T-helper 2 cell treated with Interferon-gamma antibody and Interleukin-4, amounts not matched to agents 5 μg/mL and 100 μg/mL, for 36 hours (primary cell): ENCODE measurements around the gene DSP.

Source experiments
- DNase-seq: peaks from one replicate; pipeline ENCODE4 v3.0.0; 2021; ENCODE audit warnings: low spot score
- H3K27ac Mint-ChIP-seq: one replicate; pipeline ENCODE4 v1.8.0; 2021; ENCODE audit warnings: mild to moderate bottlenecking, mixed read lengths
- H3K27me3 Mint-ChIP-seq: one replicate; pipeline ENCODE4 v1.8.0; 2021; ENCODE audit warnings: low read depth, mixed read lengths
- H3K36me3 Mint-ChIP-seq: one replicate; pipeline ENCODE4 v1.8.0; 2021; ENCODE audit warnings: low read depth, mixed read lengths
- H3K4me1 Mint-ChIP-seq: one replicate; pipeline ENCODE4 v1.8.0; 2021; ENCODE audit warnings: low read depth, mixed read lengths
- H3K4me3 Mint-ChIP-seq: one replicate; pipeline ENCODE4 v1.8.0; 2022; ENCODE audit warnings: mild to moderate bottlenecking, moderate library complexity, mixed read lengths
- H3K9me3 Mint-ChIP-seq: one replicate; pipeline ENCODE4 v1.8.0; 2021; ENCODE audit warnings: mixed read lengths

Gene DSP

GRCh38 chr6:7544597-7544996 is 3.1 kb downstream of the DSP start:
- Mint-ChIP-seq H3K4me3 (no peak overlapping the region), H3K27me3 (peaks cover 75% of the 10 kb centered on the region), H3K4me1 (peaks cover 7% of the 10 kb centered on the region), H3K36me3 (no peaks in the 10 kb centered on the region), H3K9me3 (no peaks in the 10 kb centered on the region), H3K27ac (no peak overlapping the region)
- DNase-seq = no peak

GRCh38 chr6:7545316-7546019 is 4.0 kb downstream of the DSP start:
- Mint-ChIP-seq H3K4me3 (no peak overlapping the region), H3K9me3 (no peaks in the 10 kb centered on the region)

GRCh38 chr6:7546020-7546369 is 4.5 kb downstream of the DSP start:
- Mint-ChIP-seq H3K36me3 (no peaks in the 10 kb centered on the region), H3K27ac (no peak overlapping the region), H3K4me3 (no peak overlapping the region), H3K9me3 (no peaks in the 10 kb centered on the region), H3K4me1 (peaks cover 1% of the 10 kb centered on the region), H3K27me3 (peaks cover 62% of the 10 kb centered on the region)
- no peak for DNase-seq

More at GRCh38 chr6:7545316-7546019, 4.0 kb downstream of the DSP start:
- Mint-ChIP-seq H3K27ac (no peak overlapping the region), H3K36me3 (no peaks in the 10 kb centered on the region), H3K27me3 (peaks cover 67% of the 10 kb centered on the region), H3K4me1 (peaks cover 7% of the 10 kb centered on the region)
- DNase-seq = no peak

GRCh38 chr6:7546383-7546782 is 4.9 kb downstream of the DSP start:
- peaks cover 60% of the 10 kb centered on the region for H3K27me3 Mint-ChIP-seq
- H3K27ac Mint-ChIP-seq = no peak overlapping the region
- no peaks in the 10 kb centered on the region for H3K36me3 Mint-ChIP-seq
- H3K9me3 Mint-ChIP-seq = no peaks in the 10 kb centered on the region
- no peak overlapping the region for H3K4me3 Mint-ChIP-seq
- no peaks in the 10 kb centered on the region for H3K4me1 Mint-ChIP-seq
- DNase-seq = no peak

GRCh38 chr6:7546896-7547295 is 5.4 kb downstream of the DSP start:
- Mint-ChIP-seq H3K9me3 (no peaks in the 10 kb centered on the region), H3K27ac (no peak overlapping the region), H3K4me3 (no peak overlapping the region), H3K4me1 (no peaks in the 10 kb centered on the region), H3K36me3 (no peaks in the 10 kb centered on the region), H3K27me3 (peaks cover 62% of the 10 kb centered on the region)
- no peak for DNase-seq

DNA sequence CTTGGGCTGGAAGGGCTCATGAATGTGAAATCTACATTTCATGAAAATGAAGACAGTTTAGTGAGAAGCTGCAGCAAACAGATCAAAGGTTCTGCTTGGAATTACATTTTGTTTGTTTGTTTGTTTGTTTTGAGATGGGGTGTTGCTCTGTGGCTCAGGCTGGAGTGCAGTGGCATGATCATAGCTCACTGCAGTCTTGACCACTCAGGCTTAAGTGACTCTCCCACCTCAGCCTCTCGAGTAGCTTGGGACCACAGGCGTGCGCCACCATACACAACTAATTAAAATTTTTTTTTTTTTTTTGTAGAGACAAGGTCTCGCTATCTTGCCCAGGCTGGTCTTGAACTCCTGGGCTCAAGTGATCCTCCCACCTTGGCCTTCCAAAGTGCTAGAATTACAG is 5.8 kb downstream of the DSP start:
- Mint-ChIP-seq H3K36me3 (no peaks in the 10 kb centered on the region), H3K27ac (no peak overlapping the region), H3K9me3 (no peaks in the 10 kb centered on the region), H3K4me3 (no peak overlapping the region), H3K4me1 (no peaks in the 10 kb centered on the region), H3K27me3 (peaks cover 61% of the 10 kb centered on the region)
- no peak for DNase-seq

- H3K27ac Mint-ChIP-seq = no peak overlapping the region
- no peaks in the 10 kb centered on the region for H3K36me3 Mint-ChIP-seq
- no peak for DNase-seq
- H3K4me3 Mint-ChIP-seq = no peak overlapping the region
- no peaks in the 10 kb centered on the region for H3K9me3 Mint-ChIP-seq
- peaks cover 61% of the 10 kb centered on the region for H3K27me3 Mint-ChIP-seq
- no peaks in the 10 kb centered on the region for H3K4me1 Mint-ChIP-seq
Observed at GRCh38 chr6:7550433-7550801, 8.9 kb downstream of the DSP start.

DNA sequence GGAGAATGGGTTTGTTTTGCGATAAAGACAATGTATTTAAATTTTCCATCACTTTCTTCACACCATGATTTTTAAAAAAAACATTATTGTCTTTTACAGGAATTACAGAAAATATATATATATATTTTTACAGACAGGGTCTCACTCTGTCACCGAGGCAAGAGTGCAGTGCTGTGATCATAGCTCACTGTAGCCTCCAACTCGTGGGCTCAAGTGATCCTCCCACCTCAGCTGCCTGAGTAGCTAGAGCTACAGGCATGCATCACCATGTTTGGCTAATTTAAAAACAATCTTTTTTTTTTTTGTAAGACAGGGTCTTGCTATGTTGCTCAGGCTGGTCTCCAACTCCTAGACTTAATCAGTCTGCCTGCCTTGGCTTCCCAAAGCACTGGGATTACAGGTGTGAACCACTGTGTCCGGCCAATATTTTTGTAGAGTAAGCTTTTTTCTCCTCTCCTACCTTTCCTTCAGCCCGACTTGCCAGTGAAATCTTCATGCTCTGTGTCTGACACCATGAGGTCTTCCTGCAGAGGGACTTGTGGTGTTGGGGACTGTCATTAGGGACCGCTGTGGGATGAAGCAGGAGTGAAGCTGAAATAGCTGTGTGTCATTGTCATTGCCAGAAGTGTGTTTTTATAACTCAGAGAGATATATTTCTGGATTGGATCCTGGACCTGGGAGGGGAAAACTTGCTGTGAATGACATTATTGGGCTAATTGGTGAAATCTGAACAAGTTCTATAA is 13.2 kb downstream of the DSP start:
- H3K4me1 Mint-ChIP-seq = no peaks in the 10 kb centered on the region
- no peak overlapping the region for H3K27ac Mint-ChIP-seq
- H3K9me3 Mint-ChIP-seq = no peaks in the 10 kb centered on the region
- no peak for DNase-seq
- H3K4me3 Mint-ChIP-seq = no peak overlapping the region
- no peaks in the 10 kb centered on the region for H3K36me3 Mint-ChIP-seq
- H3K27me3 Mint-ChIP-seq = peaks cover 45% of the 10 kb centered on the region

GRCh38 chr6:7555671-7556070 is 14.2 kb downstream of the DSP start:
- peaks cover 50% of the 10 kb centered on the region for H3K27me3 Mint-ChIP-seq
- H3K27ac Mint-ChIP-seq = no peak overlapping the region
- no peak for DNase-seq
- no peaks in the 10 kb centered on the region for H3K36me3 Mint-ChIP-seq
- H3K4me1 Mint-ChIP-seq = no peaks in the 10 kb centered on the region
- no peak overlapping the region for H3K4me3 Mint-ChIP-seq
- no peaks in the 10 kb centered on the region for H3K9me3 Mint-ChIP-seq

DNA sequence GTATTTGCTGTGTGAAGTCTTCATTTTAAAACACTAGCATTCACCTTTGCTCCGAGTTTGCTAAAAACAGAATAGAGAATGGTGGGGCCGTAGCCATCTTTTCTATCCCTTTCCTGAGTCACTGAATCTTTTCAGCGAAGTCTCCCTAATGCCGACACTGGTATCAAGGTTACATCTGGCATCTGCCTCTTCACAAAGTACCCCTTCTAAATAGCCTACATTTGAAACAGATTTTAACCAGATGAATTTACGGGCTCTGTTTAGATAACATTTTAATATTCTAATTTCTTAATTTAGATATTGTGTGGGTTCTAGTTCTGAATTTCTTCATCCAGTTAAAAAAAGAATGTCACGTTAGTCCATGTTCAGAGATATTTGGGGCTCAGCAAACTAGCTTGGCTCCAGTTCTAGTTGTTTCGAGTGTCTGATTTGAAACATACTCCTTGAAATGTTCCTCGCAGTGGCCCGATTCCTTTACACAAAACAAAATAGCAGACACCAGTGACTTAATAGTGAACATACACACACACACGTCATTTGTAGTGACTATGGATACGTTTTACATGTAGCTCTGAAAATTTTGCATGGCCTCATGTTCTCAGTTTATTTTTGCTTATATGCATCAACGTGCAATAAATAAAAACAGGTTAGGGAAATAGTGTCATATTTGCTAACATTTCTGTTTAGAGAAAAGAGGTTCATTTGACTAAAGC is 15.1 kb downstream of the DSP start:
- no peaks in the 10 kb centered on the region for H3K9me3 Mint-ChIP-seq

GRCh38 chr6:7557652-7558051 is 16.2 kb downstream of the DSP start:
- Mint-ChIP-seq H3K27ac (no peak overlapping the region), H3K4me1 (no peaks in the 10 kb centered on the region), H3K4me3 (no peak overlapping the region), H3K36me3 (no peaks in the 10 kb centered on the region), H3K9me3 (no peaks in the 10 kb centered on the region), H3K27me3 (peaks cover 56% of the 10 kb centered on the region)
- no peak for DNase-seq

More for the DNA sequence above, 15.1 kb downstream of the DSP start:
- H3K4me1 Mint-ChIP-seq = no peaks in the 10 kb centered on the region
- DNase-seq = no peak
- H3K4me3 Mint-ChIP-seq = no peak overlapping the region
- H3K36me3 Mint-ChIP-seq = no peaks in the 10 kb centered on the region
- peaks cover 56% of the 10 kb centered on the region for H3K27me3 Mint-ChIP-seq
- H3K27ac Mint-ChIP-seq = no peak overlapping the region

- no peaks in the 10 kb centered on the region for H3K9me3 Mint-ChIP-seq
- no peaks in the 10 kb centered on the region for H3K4me1 Mint-ChIP-seq
- H3K36me3 Mint-ChIP-seq = no peaks in the 10 kb centered on the region
- no peak for DNase-seq
- peaks cover 53% of the 10 kb centered on the region for H3K27me3 Mint-ChIP-seq
- H3K27ac Mint-ChIP-seq = no peak overlapping the region
- H3K4me3 Mint-ChIP-seq = no peak overlapping the region
Observed at GRCh38 chr6:7558781-7559180, 17.3 kb downstream of the DSP start.

DNA sequence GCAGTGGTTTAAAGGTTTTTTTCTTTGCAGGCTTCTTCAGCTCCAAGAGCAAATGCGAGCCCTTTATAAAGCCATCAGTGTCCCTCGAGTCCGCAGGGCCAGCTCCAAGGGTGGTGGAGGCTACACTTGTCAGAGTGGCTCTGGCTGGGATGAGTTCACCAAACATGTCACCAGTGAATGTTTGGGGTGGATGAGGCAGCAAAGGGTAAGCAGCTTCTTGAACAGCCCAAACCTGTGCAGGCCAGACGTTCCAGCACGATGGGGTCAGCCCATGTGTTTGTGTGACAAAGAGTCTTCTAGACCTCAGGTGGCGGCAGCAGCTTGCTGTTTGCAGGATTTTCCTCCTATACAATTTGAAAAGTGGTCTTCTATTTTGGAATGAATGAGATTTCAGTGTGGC is 17.7 kb downstream of the DSP start:
- Mint-ChIP-seq H3K36me3 (no peaks in the 10 kb centered on the region), H3K27me3 (peaks cover 49% of the 10 kb centered on the region), H3K9me3 (no peaks in the 10 kb centered on the region), H3K4me1 (no peaks in the 10 kb centered on the region), H3K4me3 (no peak overlapping the region), H3K27ac (no peak overlapping the region)
- DNase-seq = no peak

- Mint-ChIP-seq H3K4me3 (no peak overlapping the region), H3K9me3 (no peaks in the 10 kb centered on the region), H3K36me3 (no peaks in the 10 kb centered on the region), H3K27me3 (peaks cover 44% of the 10 kb centered on the region), H3K27ac (no peak overlapping the region), H3K4me1 (no peaks in the 10 kb centered on the region)
- no peak for DNase-seq
Observed at GRCh38 chr6:7559651-7560385, 18.3 kb downstream of the DSP start.
